IMR-90 (cell line): ENCODE measurements around the gene PRPF4. TPM values are rescaled to one million over a fixed set of nuclear protein-coding genes. Genes with fewer than 3 reads are reported as not detected.

Experiments
- ATAC-seq: fragments of 200-7000 bp; cut with Tn5 transposase; 2 replicates; pipeline ENCODE4 v1.9.1; 2020; ENCODE audit warnings: low read depth, mild to moderate bottlenecking, moderate library complexity
- BruUV-seq: library from RNA; stranded (reverse); fragments of 400-500 nt; replicated peaks from 2 replicates; lab custom pipeline; 2021; lab: Mats Ljungman, UMichigan
- CTCF ChIA-PET: fragments of 300-600 bp; formaldehyde crosslinking; extraction: SDS; loops from one replicate; lab custom pipeline; 2021; ENCODE audit warnings: antibody characterized with exemption; lab: Yijun Ruan, JAX
- POLR2A ChIA-PET: fragments of 300-600 bp; sonication (Branson Sonifier 250); formaldehyde crosslinking; loops from one replicate; lab custom pipeline; 2022; ENCODE audit warnings: antibody characterized with exemption; ENCODE audit not compliant: unreplicated experiment; lab: Charles Lee
- DNase-seq: peaks from one replicate; pipeline ENCODE4 v3.0.0; 2013
- H2AFZ ChIP-seq: replicated peaks from 2 replicates; pipeline ENCODE3; 2013; ENCODE audit warnings: low read length, mild to moderate bottlenecking; ENCODE audit not compliant: poor library complexity
- H2AK5ac ChIP-seq: 2 replicates; pipeline ENCODE4 v1.6.1; 2013; ENCODE audit warnings: low read depth, low read length, inconsistent platforms
- H2AK9ac ChIP-seq: replicated peaks from 2 replicates; pipeline ENCODE3; 2013; ENCODE audit warnings: mild to moderate bottlenecking, low read depth, low read length, moderate library complexity; ENCODE audit not compliant: poor library complexity
- H2BK120ac ChIP-seq: 2 replicates; pipeline ENCODE4 v1.6.1; 2013; ENCODE audit warnings: low read depth, low read length, inconsistent platforms
- H2BK15ac ChIP-seq: 3 replicates; pipeline ENCODE4 v1.6.1; 2013; ENCODE audit warnings: low read depth, low read length, inconsistent platforms
- H2BK20ac ChIP-seq: 2 replicates; pipeline ENCODE4 v1.6.1; 2013; ENCODE audit warnings: low read depth, mild to moderate bottlenecking, inconsistent platforms, low read length, moderate library complexity
- H2BK5ac ChIP-seq: 2 replicates; pipeline ENCODE4 v1.6.1; 2013; ENCODE audit warnings: mild to moderate bottlenecking, low read depth, low read length, inconsistent platforms; ENCODE audit not compliant: poor library complexity, severe bottlenecking
- H3K14ac ChIP-seq: replicated peaks from 2 replicates; pipeline ENCODE4 v1.6.1; 2013; ENCODE audit warnings: low read depth, low read length, inconsistent platforms
- H3K18ac ChIP-seq: 2 replicates; pipeline ENCODE4 v1.6.1; 2013; ENCODE audit warnings: low read depth, low read length, control low read depth
- H3K23ac ChIP-seq: 2 replicates; pipeline ENCODE4 v1.6.1; 2013; ENCODE audit warnings: low read depth, low read length, inconsistent platforms
- H3K27ac ChIP-seq: 2 replicates; pipeline ENCODE4 v1.5.1; 2013; ENCODE audit warnings: mild to moderate bottlenecking, control low read depth, low read length; ENCODE audit not compliant: insufficient read depth
- H3K27me3 ChIP-seq: 2 replicates; pipeline ENCODE4 v1.6.1; 2013; ENCODE audit warnings: low read length; ENCODE audit not compliant: control insufficient read depth, insufficient read depth
- H3K36me3 ChIP-seq: 2 replicates; pipeline ENCODE4 v1.6.1; 2013; ENCODE audit warnings: low read length, mixed read lengths; ENCODE audit not compliant: control insufficient read depth, insufficient read depth
- H3K4ac ChIP-seq: 2 replicates; pipeline ENCODE4 v1.6.1; 2013; ENCODE audit warnings: low read depth, low read length, inconsistent platforms
- H3K4me1 ChIP-seq: 2 replicates; pipeline ENCODE4 v1.6.1; 2013; ENCODE audit warnings: low read length, mixed read lengths; ENCODE audit not compliant: control insufficient read depth, insufficient read depth
- H3K4me2 ChIP-seq: 2 replicates; pipeline ENCODE4 v1.6.1; 2013; ENCODE audit warnings: low read depth, mild to moderate bottlenecking, control low read depth, low read length, moderate library complexity
- H3K4me3 ChIP-seq: 2 replicates; pipeline ENCODE4 v1.5.1; 2013; ENCODE audit warnings: low read depth, mild to moderate bottlenecking, control low read depth, low read length, moderate library complexity; ENCODE audit not compliant: insufficient read depth
- H3K56ac ChIP-seq: 2 replicates; pipeline ENCODE4 v1.6.1; 2013; ENCODE audit warnings: low read length, inconsistent platforms; ENCODE audit not compliant: insufficient read depth; ENCODE audit errors: extremely low read depth
- H3K79me1 ChIP-seq, 2 experiments: 2 replicates each; pipeline ENCODE4 v1.6.1; 2013; ENCODE audit warnings: low read length in 2 of 2, inconsistent platforms in 1 of 2, low read depth in 1 of 2
- H3K9ac ChIP-seq: 2 replicates; pipeline ENCODE4 v1.6.1; 2013; ENCODE audit warnings: low read depth, low read length, control low read depth
- H3K9me1 ChIP-seq: 2 replicates; pipeline ENCODE4 v1.6.1; 2013; ENCODE audit warnings: low read length, inconsistent platforms; ENCODE audit not compliant: insufficient read depth
- H3K9me3 ChIP-seq: 2 replicates; pipeline ENCODE4 v1.6.1; 2013; ENCODE audit warnings: low read length; ENCODE audit not compliant: control insufficient read depth, insufficient read depth
- H4K20me1 ChIP-seq: 2 replicates; pipeline ENCODE4 v1.6.1; 2013; ENCODE audit warnings: low read length, inconsistent platforms; ENCODE audit not compliant: insufficient read depth
- H4K5ac ChIP-seq: 2 replicates; pipeline ENCODE4 v1.6.1; 2013; ENCODE audit warnings: mild to moderate bottlenecking, low read depth, low read length, control low read depth
- H4K8ac ChIP-seq, 2 experiments: 2 replicates each; pipeline ENCODE4 v1.6.1; 2013; ENCODE audit warnings: low read depth in 2 of 2, low read length in 2 of 2, control low read depth in 1 of 2, inconsistent platforms in 1 of 2
- H4K91ac ChIP-seq: 2 replicates; pipeline ENCODE4 v1.6.1; 2013; ENCODE audit warnings: low read depth, low read length, inconsistent platforms; ENCODE audit not compliant: insufficient read depth
- BHLHE40 ChIP-seq: fragments of 150-350 bp; IDR thresholded peaks from 2 replicates; pipeline ENCODE4 v1.6.1; 2016; ENCODE audit warnings: mild to moderate bottlenecking, low read depth, low read length
- CHD1 ChIP-seq: IDR thresholded peaks from 2 replicates; pipeline ENCODE4 v1.6.1; 2012; ENCODE audit warnings: low read depth, low read length, improper control_type of control experiment
- MAFK ChIP-seq: IDR thresholded peaks from 2 replicates; pipeline ENCODE4 v1.6.1; 2012; ENCODE audit warnings: low read depth, low read length, improper control_type of control experiment
- POLR2A ChIP-seq: IDR thresholded peaks from 2 replicates; pipeline ENCODE4 v1.6.1; 2012; ENCODE audit warnings: mild to moderate bottlenecking, low read depth, low read length
- RFX5 ChIP-seq: IDR thresholded peaks from 2 replicates; pipeline ENCODE4 v1.8.0; 2012; ENCODE audit warnings: low read depth, mild to moderate bottlenecking, low read length, moderate library complexity
- SMC3 ChIP-seq: fragments of 150-350 bp; IDR thresholded peaks from 2 replicates; pipeline ENCODE4 v1.6.1; 2016; ENCODE audit warnings: low read depth, mild to moderate bottlenecking, antibody characterized with exemption, low read length, moderate library complexity
- WGBS, 2 experiments: methylation state at CpG; one replicate each; pipeline versions ENCODE4 v1.1.5 to v1.1.7; 2013; ENCODE audit warnings: missing lambda C conversion rate in 2 of 2; ENCODE audit not compliant: insufficient read length in 1 of 2; ENCODE audit errors: extremely low coverage in 2 of 2; 5-methylcytosine and 5-hydroxymethylcytosine counted together
- dilution Hi-C: fragments of 300-500 bp; cut with HindIII; formaldehyde crosslinking; loops from one replicate; pipeline ENCODE4 v1.14.3; 2018; ENCODE audit warnings: low sequenced_read_pairs; ENCODE audit not compliant: unreplicated experiment
- in situ Hi-C: fragments of 300-500 bp; cut with MboI; formaldehyde crosslinking; loops from 3 replicates; pipeline ENCODE4 v1.14.3; 2019; ENCODE audit warnings: low sequenced_read_pairs, inconsistent platforms, mixed read lengths
- intact Hi-C: fragments of 100-400 bp; cut with micrococcal nuclease; formaldehyde crosslinking; loops from 2 replicates; pipeline ENCODE4 v1.10.0; 2022
- polyA plus RNA-seq, 3 experiments: library from polyadenylated mRNA; depleted of rRNA; stranded (reverse); fragments of >200 nt; gene quantifications; 2 replicates each; pipeline ENCODE4 v1.2.3, GENCODE V29; 2012; ENCODE audit warnings: low replicate concordance in 1 of 3
- total RNA-seq: library from RNA; depleted of rRNA; stranded (reverse); fragments of >200 nt; gene quantifications from 2 replicates; pipeline ENCODE4 v1.2.3, GENCODE V29; 2012
- TF ChIP-seq, protein P1 (sequence below): conservative IDR thresholded peaks from 2 replicates; pipeline ENCODE4 v1.5.1; 2012; ENCODE audit warnings: mild to moderate bottlenecking, low read depth, low read length, improper control_type of control experiment

PRPF4 gene
- total and polyA plus RNA-seq, 2 of the 4 experiments (the other 2 are of a cell fraction), result 21.4 to 38.0 TPM

DNA sequence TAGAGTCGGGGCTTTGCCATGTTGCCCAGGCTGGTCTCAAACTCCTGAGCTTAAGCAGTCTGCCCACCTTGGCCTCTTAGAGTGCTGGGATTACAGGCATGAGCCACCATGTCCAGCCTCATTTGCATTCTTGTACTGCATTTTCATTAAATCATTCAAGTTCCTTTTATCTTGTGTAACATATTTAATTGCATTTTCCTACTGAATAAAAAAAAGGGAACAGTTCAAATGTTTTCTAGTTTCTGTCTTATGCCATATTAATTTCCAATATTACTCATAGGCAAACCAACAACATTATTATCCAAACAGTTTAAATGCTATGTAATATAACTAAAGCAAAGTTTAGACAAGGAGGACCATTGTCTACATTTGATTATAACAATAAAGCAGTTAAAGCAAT is 48.0 kb upstream of the PRPF4 start:
- intact Hi-C loops, result no loop called here

More for the DNA sequence above, 48.0 kb upstream of the PRPF4 start:
- Histone ChIP-seq H2BK120ac (no peak overlapping the region), H2AFZ (no peak overlapping the region), H4K20me1 (peaks cover 12% of the 10 kb centered on the region), H2AK5ac (no peak overlapping the region), H3K9me1 (peaks cover 7% of the 10 kb centered on the region; the same call in 1 of the 2 replicates), H3K79me1 (peaks cover 40 to 69% of the 10 kb centered on the region in 2 experiments), H3K4me1 (peaks cover 12% of the 10 kb centered on the region), H3K9ac (no peak overlapping the region), H3K4ac (no peak overlapping the region), H4K8ac (no peak overlapping the region), H2BK20ac (no peak overlapping the region), H3K14ac (no peak overlapping the region), H2BK15ac (no peak overlapping the region), H4K91ac (no peak overlapping the region), H3K56ac (no peak overlapping the region), H3K4me3 (no peak overlapping the region), H3K9me3 (no peaks in the 10 kb centered on the region), H4K5ac (no peak overlapping the region), H3K36me3 (peaks cover 2% of the 10 kb centered on the region), H2BK5ac (no peak overlapping the region), H2AK9ac (no peak overlapping the region), H3K27me3 (no peaks in the 10 kb centered on the region), H3K23ac (no peak overlapping the region), H3K18ac (no peak overlapping the region), H3K4me2 (no peak overlapping the region), H3K27ac (no peak overlapping the region)
- ATAC-seq (no peak), DNase-seq (no peak)
- WGBS, 2 experiments, result no CpG with 5 or more reads among the region's 1 CpG
- ChIA-PET POLR2A (no interaction called here), CTCF (no interaction called here)
- no peak for TF ChIP-seq POLR2A
- TF ChIP-seq RFX5, result no peak
- no peak for TF ChIP-seq BHLHE40
- no peak for TF ChIP-seq SMC3
- no peak for TF ChIP-seq MAFK
- TF ChIP-seq, protein P1, sequence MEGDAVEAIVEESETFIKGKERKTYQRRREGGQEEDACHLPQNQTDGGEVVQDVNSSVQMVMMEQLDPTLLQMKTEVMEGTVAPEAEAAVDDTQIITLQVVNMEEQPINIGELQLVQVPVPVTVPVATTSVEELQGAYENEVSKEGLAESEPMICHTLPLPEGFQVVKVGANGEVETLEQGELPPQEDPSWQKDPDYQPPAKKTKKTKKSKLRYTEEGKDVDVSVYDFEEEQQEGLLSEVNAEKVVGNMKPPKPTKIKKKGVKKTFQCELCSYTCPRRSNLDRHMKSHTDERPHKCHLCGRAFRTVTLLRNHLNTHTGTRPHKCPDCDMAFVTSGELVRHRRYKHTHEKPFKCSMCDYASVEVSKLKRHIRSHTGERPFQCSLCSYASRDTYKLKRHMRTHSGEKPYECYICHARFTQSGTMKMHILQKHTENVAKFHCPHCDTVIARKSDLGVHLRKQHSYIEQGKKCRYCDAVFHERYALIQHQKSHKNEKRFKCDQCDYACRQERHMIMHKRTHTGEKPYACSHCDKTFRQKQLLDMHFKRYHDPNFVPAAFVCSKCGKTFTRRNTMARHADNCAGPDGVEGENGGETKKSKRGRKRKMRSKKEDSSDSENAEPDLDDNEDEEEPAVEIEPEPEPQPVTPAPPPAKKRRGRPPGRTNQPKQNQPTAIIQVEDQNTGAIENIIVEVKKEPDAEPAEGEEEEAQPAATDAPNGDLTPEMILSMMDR, result no peak
- TF ChIP-seq CHD1, result no peak
- no TSS peak for BruUV-seq
- dilution Hi-C loops (no loop called here), in situ Hi-C loops (no loop called here)
